ENCODE data around the gene PDE1C.

The PDE1C gene

GRCh38 chr7:31955021-31955420 is 115.2 kb downstream of the PDE1C start:
- DNase-seq (ENCODE audit: low read depth), result no peak
- H3K4me3 ChIP-seq (ENCODE audit: low read depth, low read length), result no peak overlapping the region
- TF ChIP-seq CTCF (IDR thresholded peaks at IDR 0.05; ENCODE audit: control insufficient read depth, extremely low read depth, insufficient read depth), result no peak

DNA sequence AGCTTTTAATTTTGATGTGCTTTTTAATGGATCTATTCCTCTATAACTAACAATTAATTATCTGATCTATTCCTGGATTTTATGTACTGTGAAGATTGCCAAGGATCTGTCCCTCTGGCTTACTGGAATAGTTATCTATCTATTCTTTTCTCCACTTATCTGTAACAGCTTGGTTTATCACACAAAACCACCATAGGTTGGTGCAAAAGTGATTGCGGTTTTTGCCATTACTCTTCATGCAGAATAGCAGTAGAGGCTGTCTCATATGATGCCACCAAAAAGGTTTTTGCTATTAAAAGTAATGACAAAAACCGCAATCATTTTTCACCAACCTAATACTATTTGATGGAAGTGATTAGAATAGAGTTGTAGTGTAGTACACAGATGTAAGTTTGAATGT is 115.7 kb downstream of the PDE1C start:
- TF ChIP-seq CTCF (IDR thresholded peaks at IDR 0.05; ENCODE audit: control insufficient read depth, extremely low read depth, insufficient read depth), result no peak
- no peak for DNase-seq (ENCODE audit: low read depth)
- H3K4me3 ChIP-seq (ENCODE audit: low read depth, low read length), result no peak overlapping the region

- no peak overlapping the region for H3K4me3 ChIP-seq (ENCODE audit: low read depth, low read length)
- no peak for DNase-seq (ENCODE audit: low read depth)
- no peak for TF ChIP-seq CTCF (IDR thresholded peaks at IDR 0.05; ENCODE audit: control insufficient read depth, extremely low read depth, insufficient read depth)
Observed at GRCh38 chr7:31953432-31953831, 116.8 kb downstream of the PDE1C start.

DNA sequence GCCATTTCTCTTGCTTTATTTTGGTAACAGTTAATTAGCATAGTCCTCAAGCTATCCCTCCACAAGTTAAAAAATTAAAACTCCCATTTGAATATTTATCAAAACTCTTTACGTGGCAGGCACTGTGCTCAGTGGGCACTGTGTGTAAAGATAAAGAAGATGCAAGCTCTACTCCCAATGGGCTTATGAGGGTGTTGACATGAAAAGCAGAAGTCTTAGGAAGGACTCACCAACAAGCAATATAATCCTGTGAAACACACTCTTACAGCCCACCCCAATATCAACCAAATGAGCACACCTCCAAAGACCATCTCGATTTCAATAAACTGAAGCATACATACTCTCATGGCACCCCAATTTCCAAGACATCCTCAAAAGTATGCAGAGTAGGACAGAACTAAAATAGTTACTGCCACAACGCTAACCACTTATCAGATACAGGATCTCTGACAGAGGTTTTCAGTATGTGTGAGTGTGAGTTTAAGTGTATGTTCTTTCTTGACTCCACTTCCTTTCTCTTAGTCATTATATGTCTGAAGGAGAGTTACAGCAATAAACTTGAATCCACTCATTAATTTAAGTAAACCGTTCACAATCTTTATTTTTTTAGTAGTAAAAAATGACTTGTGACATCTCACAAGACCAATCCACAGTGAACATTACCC is 120.0 kb downstream of the PDE1C start:
- TF ChIP-seq CTCF (IDR thresholded peaks at IDR 0.05; ENCODE audit: control insufficient read depth, extremely low read depth, insufficient read depth), result no peak
- no peak for DNase-seq (ENCODE audit: low read depth)
- H3K4me3 ChIP-seq (ENCODE audit: low read depth, low read length), result no peak overlapping the region

GRCh38 chr7:31948029-31948428 is 122.2 kb downstream of the PDE1C start:
- TF ChIP-seq CTCF (IDR thresholded peaks at IDR 0.05; ENCODE audit: control insufficient read depth, extremely low read depth, insufficient read depth), result no peak
- DNase-seq (ENCODE audit: low read depth), result no peak
- H3K4me3 ChIP-seq (ENCODE audit: low read depth, low read length), result no peak overlapping the region

- DNase-seq (ENCODE audit: low read depth), result no peak
- TF ChIP-seq CTCF (IDR thresholded peaks at IDR 0.05; ENCODE audit: control insufficient read depth, extremely low read depth, insufficient read depth), result no peak
- no peak overlapping the region for H3K4me3 ChIP-seq (ENCODE audit: low read depth, low read length)
Observed at GRCh38 chr7:31940167-31940566, 130.0 kb downstream of the PDE1C start.

GRCh38 chr7:31939076-31939475 is 131.1 kb downstream of the PDE1C start:
- no peak for DNase-seq (ENCODE audit: low read depth)
- no peak overlapping the region for H3K4me3 ChIP-seq (ENCODE audit: low read depth, low read length)
- no peak for TF ChIP-seq CTCF (IDR thresholded peaks at IDR 0.05; ENCODE audit: control insufficient read depth, extremely low read depth, insufficient read depth)
